Measurements from ENCODE around the gene C17orf107. TPM values are rescaled to one million over a fixed set of nuclear protein-coding genes. Genes with fewer than 3 reads are reported as not detected.

The C17orf107 gene
- total and polyA plus RNA-seq, 9 of the 15 experiments (the other 6 are each of a cell fraction or from before 2014, with no cell fraction given): 0.05 to 0.29 (median 0.07) TPM; not detected in 4

- TF ChIP-seq HDAC6 (IDR thresholded peaks at IDR 0.05; ENCODE audit: low read depth, low read length) (no peak), STAT5B (CRISPR knock-in tag; IDR thresholded peaks at IDR 0.05) (no peak), MCM3 (IDR thresholded peaks at IDR 0.05) (peak; percentile 44; the same call in 1 of the 2 replicates), CHD2 (IDR thresholded peaks at IDR 0.05; ENCODE audit: low read depth, low read length) (no peak), CHD1 (IDR thresholded peaks at IDR 0.05; ENCODE audit: low read length) (no peak), ZNF778 (CRISPR knock-in tag; IDR thresholded peaks at IDR 0.05) (no peak), MGA (IDR thresholded peaks at IDR 0.05) (no peak), ZNF121 (CRISPR knock-in tag; conservative IDR thresholded peaks at IDR 0.05) (no peak)
Observed at GRCh38 chr17:4908711-4909496, 9.6 kb downstream of the C17orf107 start (continued).
